Ovary (tissue), 9 donors: ENCODE measurements around the gene GRK6. TPM values are rescaled to one million over a fixed set of nuclear protein-coding genes. Genes with fewer than 3 reads are reported as not detected.

ENCODE experiments used
- DNase-seq, 5 donors: peaks; one replicate each; pipeline ENCODE4 v3.0.0-alpha.2; 2019 to 2020
- H3K27ac ChIP-seq, 2 donors: fragments of 200-600 bp; one replicate each; pipeline versions ENCODE4 v1.5.1 to v1.8.0; 2019 to 2022
- H3K27me3 ChIP-seq: fragments of 200-600 bp; one replicate; pipeline ENCODE4 v1.8.0; 2022
- H3K36me3 ChIP-seq: fragments of 200-600 bp; sonication (generic); one replicate; pipeline ENCODE4 v1.5.1; 2019
- H3K4me1 ChIP-seq: one replicate; pipeline ENCODE4 v1.8.1; 2013; ENCODE audit warnings: mild to moderate bottlenecking, moderate library complexity; ENCODE audit not compliant: insufficient read depth
- H3K4me3 ChIP-seq: fragments of 200-600 bp; sonication (generic); one replicate; pipeline ENCODE4 v1.5.1; 2017
- H3K9me3 ChIP-seq, 2 donors: fragments of 200-600 bp in 1 of 2; sonication (generic) in 1 of 2; one replicate each; pipeline versions ENCODE4 v1.5.1 to v1.8.1; 2013 to 2019; ENCODE audit warnings: mild to moderate bottlenecking in 1 of 2, moderate library complexity in 1 of 2
- EP300 ChIP-seq: sonication (generic); formaldehyde crosslinking; IDR thresholded peaks from one replicate; pipeline ENCODE4 v1.6.1; 2017; ENCODE audit warnings: antibody characterized with exemption
- POLR2A ChIP-seq: fragments of 450-650 bp; IDR thresholded peaks from one replicate; pipeline ENCODE4 v1.6.1; 2017; ENCODE audit warnings: antibody characterized with exemption, mild to moderate bottlenecking, moderate library complexity
- WGBS, 3 donors: extraction: QIAGEN DNeasy Blood & Tissue Kit in 1 of 3; methylation state at CpG; one replicate each; pipeline versions ENCODE4 v1.1.5 to v1.1.7; 2013 to 2017; 5-methylcytosine and 5-hydroxymethylcytosine counted together
- intact Hi-C, 4 donors: fragments of 100-400 bp; cut with DNase I; formaldehyde crosslinking; loops; one replicate each; pipeline versions ENCODE4 v1.11.0 to v1.15.1; 2022 to 2023
- polyA plus RNA-seq, 2 donors: library from polyadenylated mRNA; stranded (reverse); fragments of 200-250 nt in 1 of 2; fragments of 350-450 nt in 1 of 2; fragmentation: Illumina TruSeq in 1 of 2; extraction: RNeasy Lipid Tissue Mini Kit (QIAGEN cat#74804) in 1 of 2; gene quantifications; one replicate each; pipeline ENCODE4 v1.2.3, GENCODE V29; 2013 to 2014
- total RNA-seq, 7 donors: library from RNA; depleted of rRNA in 2 of 7; stranded (reverse); fragments of >200 nt in 2 of 7; fragmentation: NEBNext Ultra II Directional in 3 of 7; extraction: Animal tissue kit (Norgen Biotek cat#: 25700) in 3 of 7; gene quantifications; one replicate each; pipeline versions ENCODE4 v1.1.0 to v1.2.4, GENCODE V29; 2016 to 2023
- TF ChIP-seq, protein P1 (sequence below), 3 donors: fragments of 450-650 bp in 2 of 3; fragments of 200-600 bp in 1 of 3; IDR thresholded peaks; one replicate each; pipeline versions ENCODE4 v1.5.1 to v1.8.0; 2016 to 2022; ENCODE audit warnings: antibody characterized with exemption in 3 of 3, mild to moderate bottlenecking in 1 of 3
- donor health status: DM: no; HTN: no; CAD: no; lungs with moderate emphysema.
- donor health status: DM: no; HTN: no; CAD: no.
- donor health status: Bipolar disorder and iron deficiency.
- donor health status: DM: yes; HTN: yes; CAD: no.
- donor health status: DM: no; HTN: no; CAD: no.
- donor health status: DM: yes; HTN: yes; CAD: no.

Gene GRK6
- total and polyA plus RNA-seq, 9 donors = 5.9 to 30.3 (median 18.6) TPM

DNA sequence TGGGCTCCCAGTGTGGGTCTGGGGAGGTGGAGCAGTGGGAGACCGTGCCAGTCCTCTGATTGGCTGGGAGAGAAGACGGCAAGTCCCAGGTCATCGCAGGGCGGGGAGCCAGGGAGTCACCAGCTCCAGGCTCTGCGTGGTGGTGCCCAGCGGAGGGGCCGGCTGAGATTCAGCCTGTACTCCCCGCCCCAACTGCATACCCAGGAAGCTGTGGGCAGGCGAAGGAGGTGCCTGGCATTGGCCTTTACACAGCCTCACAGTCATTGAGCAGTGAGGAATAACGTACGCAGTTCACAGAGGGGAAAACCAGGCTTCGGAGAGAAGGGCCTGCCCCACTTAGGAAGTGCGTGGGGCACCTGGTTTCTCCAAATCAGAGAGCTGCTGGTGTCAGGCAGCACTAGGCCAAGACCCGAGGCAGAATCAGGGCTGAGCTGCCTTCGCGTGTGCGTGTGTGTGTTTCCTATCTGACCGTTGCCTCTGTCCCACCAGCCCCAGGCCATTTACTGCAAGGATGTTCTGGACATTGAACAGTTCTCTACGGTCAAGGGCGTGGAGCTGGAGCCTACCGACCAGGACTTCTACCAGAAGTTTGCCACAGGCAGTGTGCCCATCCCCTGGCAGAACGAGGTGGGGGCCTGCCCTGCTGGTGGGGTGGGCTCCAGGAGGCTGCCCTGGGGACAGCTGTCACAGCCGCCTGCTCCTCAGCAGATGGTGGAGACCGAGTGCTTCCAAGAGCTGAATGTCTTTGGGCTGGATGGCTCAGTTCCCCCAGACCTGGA is 13.9 kb downstream of the GRK6 start:
- no peaks in the 10 kb centered on the region for H3K27me3 ChIP-seq
- intact Hi-C loops = no loop called here
- H3K27ac ChIP-seq = no peak overlapping the region
- WGBS, 3 donors = 87 to 89% (median 87%) methylated on average over 23 to 24 of the region's 24 CpGs
- no peak for DNase-seq
- no peak overlapping the region for H3K4me3 ChIP-seq
- no peaks in the 10 kb centered on the region for H3K36me3 ChIP-seq
- TF ChIP-seq POLR2A = no peak
- TF ChIP-seq, protein P1, sequence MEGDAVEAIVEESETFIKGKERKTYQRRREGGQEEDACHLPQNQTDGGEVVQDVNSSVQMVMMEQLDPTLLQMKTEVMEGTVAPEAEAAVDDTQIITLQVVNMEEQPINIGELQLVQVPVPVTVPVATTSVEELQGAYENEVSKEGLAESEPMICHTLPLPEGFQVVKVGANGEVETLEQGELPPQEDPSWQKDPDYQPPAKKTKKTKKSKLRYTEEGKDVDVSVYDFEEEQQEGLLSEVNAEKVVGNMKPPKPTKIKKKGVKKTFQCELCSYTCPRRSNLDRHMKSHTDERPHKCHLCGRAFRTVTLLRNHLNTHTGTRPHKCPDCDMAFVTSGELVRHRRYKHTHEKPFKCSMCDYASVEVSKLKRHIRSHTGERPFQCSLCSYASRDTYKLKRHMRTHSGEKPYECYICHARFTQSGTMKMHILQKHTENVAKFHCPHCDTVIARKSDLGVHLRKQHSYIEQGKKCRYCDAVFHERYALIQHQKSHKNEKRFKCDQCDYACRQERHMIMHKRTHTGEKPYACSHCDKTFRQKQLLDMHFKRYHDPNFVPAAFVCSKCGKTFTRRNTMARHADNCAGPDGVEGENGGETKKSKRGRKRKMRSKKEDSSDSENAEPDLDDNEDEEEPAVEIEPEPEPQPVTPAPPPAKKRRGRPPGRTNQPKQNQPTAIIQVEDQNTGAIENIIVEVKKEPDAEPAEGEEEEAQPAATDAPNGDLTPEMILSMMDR (IDR thresholded peaks at IDR 0.05) = no peak
- no peaks in the 10 kb centered on the region for H3K9me3 ChIP-seq
- H3K4me1 ChIP-seq = no peaks in the 10 kb centered on the region

GRCh38 chr5:177440990-177441780 is 14.7 kb downstream of the GRK6 start:
- WGBS, 3 donors = 82 to 90% (median 85%) methylated on average over 22 to 26 of the region's 26 CpGs
- intact Hi-C loops = no loop called here
- no peak for TF ChIP-seq POLR2A
- no peak for TF ChIP-seq EP300
- TF ChIP-seq, protein P1 (IDR thresholded peaks at IDR 0.05) = no peak

DNA sequence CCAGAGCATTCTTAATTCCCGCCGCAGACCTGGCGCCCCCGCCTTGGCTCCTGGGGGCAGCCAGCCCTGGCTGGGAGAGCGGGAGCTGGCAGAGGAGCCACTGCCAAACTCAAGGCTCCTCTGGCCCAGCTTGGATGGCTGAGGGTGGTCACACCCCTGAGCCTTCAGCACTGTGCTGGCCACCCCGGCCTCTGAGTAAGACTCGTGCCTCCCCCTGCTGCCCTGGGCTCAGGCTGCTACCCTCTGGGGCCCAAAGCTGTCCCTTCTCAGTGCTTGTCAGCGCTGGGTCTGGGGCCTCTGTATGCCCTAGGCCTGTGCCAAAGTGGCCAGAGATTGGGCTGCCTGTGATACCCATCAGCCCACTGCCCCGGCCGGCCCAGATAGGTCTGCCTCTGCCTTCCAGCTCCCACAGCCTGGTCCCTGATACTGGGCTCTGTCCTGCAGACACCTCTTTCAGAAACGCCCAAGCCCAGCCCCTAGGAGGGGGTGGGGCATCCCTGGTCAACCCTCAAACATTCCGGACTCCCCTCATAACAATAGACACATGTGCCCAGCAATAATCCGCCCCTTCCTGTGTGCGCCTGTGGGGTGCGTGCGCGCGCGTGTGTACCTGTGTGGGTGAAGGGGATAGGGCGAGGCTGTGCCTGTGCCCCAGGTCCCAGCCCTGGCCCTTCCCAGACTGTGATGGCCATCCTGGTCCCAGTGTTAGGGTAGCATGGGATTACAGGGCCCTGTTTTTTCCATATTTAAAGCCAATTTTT is 15.8 kb downstream of the GRK6 start:
- H3K36me3 ChIP-seq = no peaks in the 10 kb centered on the region
- peaks cover 3% of the 10 kb centered on the region for H3K4me1 ChIP-seq
- WGBS, 3 donors = 86 to 94% (median 87%) methylated on average over 16 to 20 of the region's 20 CpGs
- no peak for TF ChIP-seq EP300
- TF ChIP-seq, protein P1 (IDR thresholded peaks at IDR 0.05) = no peak
- no peak for TF ChIP-seq POLR2A
- intact Hi-C loops = no loop called here
- H3K4me3 ChIP-seq = no peak overlapping the region
- H3K9me3 ChIP-seq = no peaks in the 10 kb centered on the region
- H3K27me3 ChIP-seq = no peaks in the 10 kb centered on the region
- H3K27ac ChIP-seq = no peak overlapping the region
- no peak for DNase-seq

More at GRCh38 chr5:177440990-177441780, 14.7 kb downstream of the GRK6 start:
- no peak for DNase-seq
- Histone ChIP-seq H3K9me3 (no peaks in the 10 kb centered on the region), H3K27me3 (no peaks in the 10 kb centered on the region), H3K27ac (no peak overlapping the region), H3K4me1 (peaks cover 2% of the 10 kb centered on the region), H3K4me3 (no peak overlapping the region), H3K36me3 (no peaks in the 10 kb centered on the region)
